K562 (cell line): Measurements from ENCODE around the gene CKS2. TPM values are rescaled to one million over a fixed set of nuclear protein-coding genes. Genes with fewer than 3 reads are reported as not detected.

ENCODE experiments used
- ATAC-seq: fragments of 200-7000 bp; cut with Tn5 transposase; 3 replicates; pipeline ENCODE4 v1.9.1; 2020; ENCODE audit warnings: moderate library complexity
- BruUV-seq: library from RNA; stranded (reverse); fragments of 400-500 nt; replicated peaks from 2 replicates; lab custom pipeline; 2021; lab: Mats Ljungman, UMichigan
- CTCF ChIA-PET: fragments of 300-600 bp; formaldehyde crosslinking; extraction: SDS; loops from one replicate; lab custom pipeline; 2021; ENCODE audit warnings: low intra/inter-chr PET ratio; lab: Yijun Ruan, JAX
- POLR2A ChIA-PET: fragments of 300-600, 350-650 bp; sonication (Branson Sonifier 250); formaldehyde crosslinking; extraction: SDS; loops from one replicate; lab custom pipeline; 2021; ENCODE audit warnings: antibody characterized with exemption, inconsistent platforms; lab: Yijun Ruan, JAX
- DNase-seq, 4 experiments: peaks; one replicate each; pipeline versions ENCODE4 v3.0.0 to v3.0.0-alpha.2; 2011 to 2018; ENCODE audit warnings: low spot score in 3 of 4, mixed read lengths in 3 of 4; ENCODE audit errors: extremely low read depth in 1 of 4
- FAIRE-seq: peaks from 2 replicates; lab custom pipeline; 2011; peaks lifted over from hg19 to GRCh38; lab: Jason Lieb, UNC
- H2AFZ ChIP-seq: 2 replicates; pipeline ENCODE4 v1.6.0; 2011; ENCODE audit warnings: low read depth, low read length, control low read depth, inconsistent platforms
- H3K27ac ChIP-seq: fragments of 200-600 bp; 3 replicates; pipeline ENCODE4 v1.8.0; 2011; ENCODE audit warnings: low read depth, mild to moderate bottlenecking, control low read depth, inconsistent platforms, low read length, moderate library complexity, mixed read lengths; ENCODE audit errors: extremely low read depth
- H3K27me3 ChIP-seq, 2 experiments: fragments of 300-600 bp in 1 of 2; 2 replicates in 1 of 2; 3 replicates in 1 of 2; pipeline versions ENCODE4 v1.6.0 to v1.8.0; 2011; ENCODE audit warnings: inconsistent platforms in 2 of 2, low read length in 2 of 2, mild to moderate bottlenecking in 1 of 2, mixed read lengths in 1 of 2, moderate library complexity in 1 of 2; ENCODE audit not compliant: control insufficient read depth in 2 of 2, insufficient read depth in 2 of 2
- H3K36me3 ChIP-seq: fragments of 300-600 bp; 3 replicates; pipeline ENCODE4 v1.8.0; 2011; ENCODE audit warnings: mild to moderate bottlenecking, low read length, inconsistent platforms; ENCODE audit not compliant: control insufficient read depth, insufficient read depth
- H3K4me1 ChIP-seq, 2 experiments: fragments of 200-600 bp in 1 of 2; replicated peaks in 1 of 2; 2 replicates in 1 of 2; 3 replicates in 1 of 2; pipeline versions ENCODE4 v1.5.1 to v1.8.0; 2011; ENCODE audit warnings: inconsistent platforms in 2 of 2, low read length in 2 of 2, mild to moderate bottlenecking in 1 of 2, mixed read lengths in 1 of 2, moderate library complexity in 1 of 2; ENCODE audit not compliant: control insufficient read depth in 2 of 2, insufficient read depth in 2 of 2
- H3K4me2 ChIP-seq: 2 replicates; pipeline ENCODE4 v1.6.1; 2011; ENCODE audit warnings: low read length, control low read depth, inconsistent platforms, mixed read lengths; ENCODE audit not compliant: insufficient read depth
- H3K4me3 ChIP-seq: fragments of 200-600 bp; sonication (generic), shearing (Covaris generic); 2 replicates; pipeline ENCODE4 v1.5.1; 2016; ENCODE audit warnings: control low read depth, inconsistent platforms
- H3K79me2 ChIP-seq: fragments of 200-600 bp; 3 replicates; pipeline ENCODE4 v1.8.0; 2011; ENCODE audit warnings: low read length, inconsistent platforms; ENCODE audit not compliant: control insufficient read depth, insufficient read depth
- H3K9ac ChIP-seq, 2 experiments: 2 replicates each; pipeline versions ENCODE4 v1.6.0 to v1.6.1; 2011; ENCODE audit warnings: low read depth in 2 of 2, low read length in 2 of 2, control low read depth in 1 of 2, inconsistent platforms in 1 of 2, mild to moderate bottlenecking in 1 of 2, mixed read lengths in 1 of 2; ENCODE audit not compliant: insufficient read depth in 1 of 2
- H3K9me1 ChIP-seq: one replicate; pipeline ENCODE4 v1.6.0; 2011; ENCODE audit warnings: inconsistent platforms, mild to moderate bottlenecking, low read length, moderate library complexity; ENCODE audit not compliant: control insufficient read depth, insufficient read depth
- H3K9me3 ChIP-seq: replicated peaks from 2 replicates; pipeline ENCODE4 v1.5.1; 2011; ENCODE audit warnings: low read depth, low read length, inconsistent platforms; ENCODE audit not compliant: control insufficient read depth, insufficient read depth
- H4K20me1 ChIP-seq: replicated peaks from 2 replicates; pipeline ENCODE4 v1.6.1; 2011; ENCODE audit warnings: low read length, inconsistent platforms, mixed read lengths; ENCODE audit not compliant: control insufficient read depth, insufficient read depth
- ARID2 ChIP-seq: fragments of 450-650 bp; IDR thresholded peaks from 2 replicates; pipeline ENCODE4 v1.6.1; 2017; ENCODE audit warnings: antibody characterized with exemption, mild to moderate bottlenecking
- CHCHD3 ChIP-seq: fragments of 250-450 bp; sonication (Bioruptor Pico); IDR thresholded peaks from 2 replicates; pipeline ENCODE4 v2.1.2; 2022; ENCODE audit warnings: mild to moderate bottlenecking
- CREB3 ChIP-seq: fragments of 450-650 bp; conservative IDR thresholded peaks from 2 replicates; pipeline ENCODE4 v1.6.1; 2016; ENCODE audit warnings: missing genetic modification characterization, low read depth, mild to moderate bottlenecking, missing compliant biosample characterization, moderate library complexity
- CREB5 ChIP-seq: fragments of 250-450 bp; sonication (Bioruptor Pico); IDR thresholded peaks from 2 replicates; pipeline ENCODE4 v1.5.0; 2020; ENCODE audit warnings: mild to moderate bottlenecking
- CTCFL ChIP-seq: IDR thresholded peaks from 2 replicates; pipeline ENCODE4 v1.6.1; 2011; ENCODE audit warnings: borderline replicate concordance, low read depth, mild to moderate bottlenecking, moderate library complexity, low read length; ENCODE audit not compliant: insufficient read depth, poor library complexity, severe bottlenecking
- GTF2E2 ChIP-seq: fragments of 200-800 bp; sonication (Bioruptor generic); IDR thresholded peaks from 2 replicates; pipeline ENCODE4 v1.6.1; 2016; ENCODE audit warnings: missing genetic modification characterization, missing compliant biosample characterization
- KLF13 ChIP-seq: fragments of 450-650 bp; IDR thresholded peaks from 2 replicates; pipeline ENCODE4 v1.6.1; 2016; ENCODE audit warnings: missing genetic modification characterization, low read depth, mild to moderate bottlenecking, missing compliant biosample characterization, moderate library complexity, borderline replicate concordance
- MYC ChIP-seq, 2 experiments: fragments of 250-450 bp in 1 of 2; sonication (Bioruptor Pico) in 1 of 2; IDR thresholded peaks; 2 replicates each; pipeline versions ENCODE4 v1.5.1 to v1.6.1; 2012 to 2021; ENCODE audit warnings: low read depth in 2 of 2, borderline replicate concordance in 1 of 2, improper control_type of control experiment in 1 of 2, low read length in 1 of 2, mild to moderate bottlenecking in 1 of 2, moderate library complexity in 1 of 2
- PURB ChIP-seq: sonication (generic); formaldehyde crosslinking; IDR thresholded peaks from 2 replicates; pipeline ENCODE4 v1.9.0; 2021; ENCODE audit warnings: low read depth, mild to moderate bottlenecking, missing genetic modification reagents
- TAF15 ChIP-seq: fragments of 200-400 bp; formaldehyde crosslinking; IDR thresholded peaks from 2 replicates; pipeline ENCODE4 v1.6.1; 2017; ENCODE audit warnings: mild to moderate bottlenecking, low read depth, low read length, moderate library complexity
- TBL1XR1 ChIP-seq, 2 experiments: IDR thresholded peaks; 2 replicates each; pipeline ENCODE4 v1.6.1; 2012; ENCODE audit warnings: improper control_type of control experiment in 2 of 2, low read length in 2 of 2, mild to moderate bottlenecking in 1 of 2
- TCF3 ChIP-seq: sonication (generic); formaldehyde crosslinking; IDR thresholded peaks from 2 replicates; pipeline ENCODE4 v1.4.0; 2020; ENCODE audit warnings: mild to moderate bottlenecking, missing genetic modification reagents
- TFAP4 ChIP-seq: sonication (generic); formaldehyde crosslinking; IDR thresholded peaks from 2 replicates; pipeline ENCODE4 v1.8.0; 2022; ENCODE audit warnings: missing genetic modification reagents, mild to moderate bottlenecking, moderate library complexity, borderline replicate concordance
- ZNF274 ChIP-seq: IDR thresholded peaks from 2 replicates; pipeline ENCODE4 v1.6.1; 2011; ENCODE audit warnings: low read depth, mild to moderate bottlenecking, low read length, moderate library complexity, borderline replicate concordance
- ZNF347 ChIP-seq: fragments of 450-650 bp; formaldehyde crosslinking; IDR thresholded peaks from 2 replicates; pipeline ENCODE4 v1.4.0; 2020; ENCODE audit warnings: low read depth, mild to moderate bottlenecking, moderate library complexity
- ZNF785 ChIP-seq: fragments of 250-450 bp; sonication (Bioruptor Pico); IDR thresholded peaks from 2 replicates; pipeline ENCODE4 v1.4.0; 2020; ENCODE audit warnings: mild to moderate bottlenecking
- WGBS: fragments of 100-300 bp; shearing (Covaris generic); methylation state at CpG from one replicate; pipeline ENCODE4 v1.1.6; 2016; ENCODE audit warnings: low coverage, mixed read lengths; ENCODE audit not compliant: insufficient coverage; ENCODE audit errors: missing lambda C conversion rate; 5-methylcytosine and 5-hydroxymethylcytosine counted together
- in situ Hi-C: fragments of 300-500 bp; cut with MboI; formaldehyde crosslinking; loops from 4 replicates; pipeline ENCODE4 v1.15.0; 2018; ENCODE audit warnings: inconsistent platforms, mixed read lengths
- intact Hi-C: fragments of 100-400 bp; cut with micrococcal nuclease; formaldehyde crosslinking; loops from 2 replicates; pipeline ENCODE4 v1.14.2; 2022
- polyA plus RNA-seq, 8 experiments: library from polyadenylated mRNA; depleted of rRNA in 4 of 8; stranded (reverse) in 5 of 8; unstranded in 3 of 8; fragments of >200 nt; fragmentation: Nextera tagmentation in 2 of 8; fragmentation: Illumina TruSeq in 1 of 8; extraction: Ambion mirVana in 2 of 8; extraction: Trizol in 1 of 8; gene quantifications; 2 replicates each; pipeline versions ENCODE4 v1.2.1 to v1.2.3, GENCODE V29; 2011 to 2014; ENCODE audit warnings: inconsistent platforms in 1 of 8, missing spikeins in 1 of 8
- total RNA-seq, 7 experiments: library from RNA; depleted of rRNA in 6 of 7; stranded (reverse); fragments of >200 nt in 6 of 7; fragmentation: Illumina TruSeq in 2 of 7; extraction: Trizol in 2 of 7; gene quantifications; 2 replicates each; pipeline versions ENCODE4 v1.2.1 to v1.2.3, GENCODE V29; 2011 to 2021; ENCODE audit warnings: low replicate concordance in 1 of 7

The CKS2 gene
- total and polyA plus RNA-seq, 9 of the 15 experiments (the other 6 are each of a cell fraction or from before 2014, with no cell fraction given), result 123 to 941 (median 321) TPM

- Histone ChIP-seq H3K9me3 (no peaks in the 10 kb centered on the region), H3K27ac (no peak overlapping the region), H3K4me2 (no peak overlapping the region), H3K36me3 (peaks cover 52% of the 10 kb centered on the region), H3K4me3 (no peak overlapping the region), H3K27me3 (no peaks in the 10 kb centered on the region), H4K20me1 (no peaks in the 10 kb centered on the region), H3K79me2 (peaks cover 19% of the 10 kb centered on the region), H3K9me1 (no peaks in the 10 kb centered on the region), H3K9ac (no peak overlapping the region), H3K4me1 (peaks cover 7% of the 10 kb centered on the region in 2 experiments), H2AFZ (no peak overlapping the region)
- POLR2A ChIA-PET, result interaction anchor here (1.2 kb wide), 1 partner anchor 10 kb away, joined by 5 read pairs; the partner anchor contains the start of gene SECISBP2
- BruUV-seq, result no TSS peak
- no peak for TF ChIP-seq ARID2
- no peak for TF ChIP-seq TCF3 (CRISPR knock-in tag)
- no peak for TF ChIP-seq CTCFL
- TF ChIP-seq MYC (IDR thresholded peaks at IDR 0.05; ENCODE audit: low read depth, low read length), result no peak
- TF ChIP-seq MYC (CRISPR knock-in tag; IDR thresholded peaks at IDR 0.05; ENCODE audit: borderline replicate concordance, low read depth), result no peak
- TF ChIP-seq KLF13, result no peak
- TF ChIP-seq TFAP4, result no peak
- no peak for TF ChIP-seq CREB3 (tag)
- no peak for TF ChIP-seq TBL1XR1 (IDR thresholded peaks at IDR 0.05; ENCODE audit: low read length in 2 of 2)
- TF ChIP-seq ZNF347 (CRISPR knock-in tag), result no peak
- TF ChIP-seq ZNF785 (CRISPR knock-in tag), result no peak
- TF ChIP-seq TAF15, result no peak
- no peak for TF ChIP-seq ZNF274
- no peak for TF ChIP-seq CREB5 (CRISPR knock-in tag)
- TF ChIP-seq PURB (CRISPR knock-in tag), result no peak
- TF ChIP-seq GTF2E2 (tag), result no peak
- no peak for TF ChIP-seq CHCHD3 (CRISPR knock-in tag)
- intact Hi-C loops, result no loop called here
- FAIRE-seq (no peak), ATAC-seq (no peak), DNase-seq (no peak)
- in situ Hi-C loops, result no loop called here
- CTCF ChIA-PET, result no interaction called here
- 93% methylated on average over 8 of the region's 8 CpGs for WGBS
Observed at GRCh38 chr9:89328064-89328463, 17.1 kb downstream of the CKS2 start.
